HG03196 (cell line): ENCODE data around the gene ERCC1.
A peak's percentile ranks its signal among the peaks of the same experiment; 100 is the strongest.

Experiments used
- ATAC-seq: cut with Tn5 transposase; IDR thresholded peaks from one replicate; pipeline ENCODE4 v1.9.1; 2021; ENCODE audit not compliant: unreplicated experiment

Gene ERCC1

DNA sequence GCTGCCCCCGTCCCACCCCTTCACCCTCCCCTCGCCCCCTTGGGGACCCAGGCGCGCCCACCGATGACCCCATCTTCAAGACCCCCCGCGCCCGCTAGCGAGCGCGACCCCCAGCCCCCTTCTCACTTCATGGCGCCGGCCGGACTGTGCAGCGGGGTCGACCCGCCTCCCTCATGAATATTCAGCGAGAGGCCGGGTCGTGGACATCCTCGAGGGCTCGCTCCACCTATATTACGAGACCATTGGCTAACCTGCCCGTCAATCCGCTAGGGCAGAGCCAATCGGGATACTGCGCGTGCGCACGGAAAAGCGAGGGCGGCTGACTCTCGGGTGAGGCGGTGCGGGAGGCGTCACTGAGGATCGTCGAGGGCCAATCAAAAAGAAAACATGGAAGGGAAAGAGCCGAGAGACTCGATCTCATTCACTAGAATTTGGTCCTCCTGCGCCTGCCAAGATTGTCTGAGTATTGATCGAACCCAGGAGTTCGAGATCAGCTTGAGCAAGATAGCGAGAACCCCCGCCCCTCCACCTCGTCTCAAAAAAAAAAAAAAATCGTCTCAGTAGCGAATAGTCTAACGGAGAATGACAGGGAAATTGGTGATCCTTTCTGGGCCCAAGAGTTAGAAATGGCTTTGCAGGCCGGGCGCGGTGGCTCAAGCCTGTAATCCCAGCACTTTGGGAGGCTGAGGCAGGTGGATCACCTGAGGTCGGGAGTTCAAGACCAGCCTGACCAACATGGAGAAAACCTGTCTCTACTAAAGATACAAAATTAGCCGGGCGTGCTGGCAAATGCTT is 53.1 kb downstream of the ERCC1 start, which contains the start of gene ERCC2:
Gene ERCC2, minus strand, starts transcription at position 164 of the 795 bp plus-strand sequence. Its CDS starts 33 bp downstream, at position 131.
- peak; percentile 92 for ATAC-seq

DNA sequence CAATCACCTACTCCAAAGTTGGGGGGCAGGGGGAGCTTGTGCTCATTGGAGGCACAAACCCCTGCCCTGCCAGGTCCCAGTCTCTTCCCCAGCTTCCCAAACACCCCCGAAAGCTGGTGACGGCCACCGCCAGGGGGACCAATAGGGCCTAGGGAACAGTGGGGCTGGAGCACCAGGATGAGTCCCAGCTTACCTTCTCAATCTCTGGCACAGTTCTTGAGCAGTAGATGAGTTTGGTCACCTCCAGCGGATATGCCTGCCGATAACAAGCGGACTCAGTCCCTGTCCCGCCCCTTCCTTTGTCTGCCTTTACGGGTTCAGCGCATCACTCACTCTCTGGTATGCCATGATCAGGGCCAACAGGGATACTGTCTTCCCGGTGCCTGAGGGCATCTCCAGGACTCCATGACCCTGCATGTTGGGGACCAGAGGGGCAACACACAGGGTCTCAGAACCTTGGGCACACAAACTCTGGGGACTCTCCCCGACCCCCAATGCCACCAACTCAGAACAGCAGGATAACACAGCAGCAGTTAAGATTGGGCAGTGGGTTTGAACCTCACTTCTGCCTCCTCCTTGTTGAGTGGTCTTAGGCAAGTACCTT is 54.9 kb downstream of the ERCC1 start:
- no peak for ATAC-seq

DNA sequence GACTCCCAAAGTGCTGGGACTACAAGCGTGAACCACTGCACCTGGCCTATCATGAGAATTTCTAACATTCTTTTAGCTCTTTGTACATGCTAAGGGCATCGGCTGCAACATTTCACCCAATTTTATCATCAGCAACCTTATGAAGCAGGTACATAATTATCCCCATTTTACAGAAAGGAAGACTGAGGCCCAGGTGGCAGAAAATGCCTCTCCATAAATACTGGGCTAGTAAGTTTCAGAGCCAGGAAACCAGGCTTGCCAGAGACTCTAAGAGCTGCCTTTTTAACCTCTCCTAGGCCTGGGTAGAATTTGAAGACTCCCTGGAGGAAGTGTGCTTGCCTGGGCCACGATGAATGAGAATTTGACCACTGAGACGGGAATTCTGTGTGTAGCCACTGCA is 55.6 kb downstream of the ERCC1 start:
- ATAC-seq, result no peak

DNA sequence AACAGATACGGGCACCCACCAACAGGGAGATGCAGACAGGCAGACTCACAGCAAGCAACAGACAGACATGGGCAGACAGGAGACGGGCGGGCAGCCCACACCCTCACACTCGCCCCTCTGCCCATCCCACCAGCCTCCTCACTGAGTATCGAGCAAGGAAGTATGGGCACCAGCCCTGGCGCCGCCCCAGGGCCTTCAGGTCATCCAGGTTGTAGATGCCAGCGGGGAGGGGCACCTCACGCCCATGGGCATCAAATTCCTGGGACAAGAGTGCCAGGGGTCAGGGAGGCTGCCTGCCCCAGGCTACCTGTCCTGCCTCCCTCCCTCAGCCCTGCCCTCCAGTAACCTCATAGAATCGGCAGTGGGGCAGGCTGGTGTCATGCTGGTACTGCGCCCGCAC is 59.0 kb downstream of the ERCC1 start:
- no peak for ATAC-seq

DNA sequence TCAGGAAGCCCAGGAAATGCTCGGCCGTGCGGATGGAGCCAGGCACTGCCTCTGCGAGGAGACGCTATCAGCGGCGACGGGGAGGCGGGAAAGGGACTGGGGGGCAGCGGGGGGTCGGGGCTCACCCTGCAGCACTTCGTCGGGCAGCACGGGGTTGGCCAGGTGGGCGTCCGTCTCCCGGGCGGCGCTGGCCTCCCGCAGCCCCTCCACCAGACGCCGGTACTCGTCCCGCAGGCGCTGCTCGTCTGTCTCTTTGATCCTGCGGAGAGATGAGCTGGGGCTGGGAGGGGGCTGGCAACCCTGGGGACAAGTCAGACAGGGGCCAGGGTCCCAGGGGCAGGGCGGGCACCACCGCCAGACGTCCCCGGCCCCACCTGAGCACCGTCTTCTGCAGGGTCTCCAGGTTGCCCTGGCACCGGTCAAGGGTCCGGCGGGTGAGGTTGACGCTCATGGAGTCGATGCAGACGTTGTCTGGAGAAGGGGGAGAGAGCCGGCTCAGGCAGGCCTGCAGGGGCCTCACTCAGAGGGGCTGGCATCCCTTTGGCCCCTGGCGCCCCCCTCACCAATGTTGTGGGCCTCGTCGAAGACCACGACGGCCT is 59.8 kb downstream of the ERCC1 start:
- ATAC-seq, result no peak

DNA sequence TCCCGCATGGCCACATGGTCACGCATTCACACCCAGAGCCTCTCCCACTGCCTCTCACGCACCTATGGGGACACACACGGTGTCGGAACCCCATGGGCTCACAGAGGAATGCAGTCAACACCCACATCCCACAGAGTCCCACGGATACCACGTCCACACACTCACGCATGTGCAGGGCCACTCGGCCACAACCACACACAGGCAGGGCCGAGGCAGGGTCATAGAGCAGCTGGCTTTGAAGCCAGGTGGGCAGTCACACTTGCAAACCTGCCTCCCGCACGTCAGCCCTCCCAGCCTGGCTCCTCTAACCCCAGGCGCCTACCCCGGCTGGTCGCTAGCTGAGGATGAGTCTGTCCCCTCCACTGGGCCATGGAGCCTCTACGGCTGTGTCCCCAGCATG is 61.4 kb downstream of the ERCC1 start:
- no peak for ATAC-seq

DNA sequence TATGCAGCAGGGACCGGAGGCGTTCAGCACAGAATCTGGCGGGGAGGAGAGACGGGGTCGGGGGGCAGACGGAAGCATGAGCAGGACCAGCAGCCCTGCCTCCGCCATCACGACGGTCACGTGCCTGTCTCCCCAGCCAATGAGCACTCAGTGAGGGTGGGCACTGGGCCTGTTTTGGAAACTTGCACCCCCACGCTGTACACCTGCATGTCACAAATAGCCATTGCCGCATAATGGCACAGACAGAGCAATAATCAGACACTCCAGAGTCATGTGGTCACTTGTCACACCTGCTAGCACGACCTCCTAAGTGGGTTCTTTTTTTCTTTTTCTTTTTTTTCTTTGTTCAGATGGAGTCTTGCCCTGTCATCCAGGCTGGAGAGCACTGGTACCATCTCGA is 62.1 kb downstream of the ERCC1 start:
- ATAC-seq, result no peak

DNA sequence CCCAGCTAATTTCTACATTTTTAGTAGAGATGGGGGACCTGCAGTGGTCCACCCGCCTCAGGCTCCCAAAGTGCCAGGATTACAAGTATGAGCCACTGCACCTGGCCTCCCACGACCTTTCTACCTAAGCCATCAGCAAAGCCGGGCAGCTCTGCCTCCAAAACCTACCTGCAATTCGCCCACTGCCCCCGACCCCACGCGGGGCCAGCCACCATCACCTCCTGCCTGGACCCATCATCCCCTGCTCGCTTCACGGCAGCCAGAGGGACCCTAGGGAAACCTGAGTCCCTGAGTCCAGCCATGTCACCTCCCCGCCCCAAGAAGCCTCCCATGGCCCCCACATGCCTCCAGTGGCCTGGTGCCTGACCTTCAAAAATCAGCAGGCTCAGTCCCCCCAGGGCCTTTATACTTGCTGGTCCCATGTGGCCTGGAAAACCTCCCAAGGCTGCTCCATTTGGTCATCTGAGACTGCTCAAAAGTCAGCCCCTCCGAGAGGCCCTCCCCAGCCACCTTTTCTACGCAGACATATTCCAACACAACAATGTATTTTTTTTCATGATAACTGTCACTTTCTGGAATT is 65.4 kb downstream of the ERCC1 start:
- no peak for ATAC-seq

DNA sequence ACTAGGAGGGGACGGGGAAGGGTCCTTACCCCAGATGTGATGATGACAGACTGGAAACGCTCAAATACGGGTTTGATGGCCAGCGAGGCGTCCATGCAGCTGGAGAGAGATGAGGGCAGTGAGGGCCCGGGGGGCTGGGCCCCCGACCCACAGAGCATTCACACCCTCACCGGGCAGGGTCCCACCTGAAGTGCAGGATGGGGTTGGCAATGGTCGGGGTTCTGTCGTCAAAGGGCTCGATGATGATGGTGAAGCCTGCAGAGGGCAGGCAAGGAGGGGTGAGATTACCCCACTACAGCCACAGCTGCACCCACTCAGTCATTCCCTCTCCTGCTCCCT is 66.3 kb downstream of the ERCC1 start:
- ATAC-seq, result no peak
